H9 (cell line): ENCODE results near the gene TRPV5. TPM values are rescaled to one million over a fixed set of nuclear protein-coding genes. Genes with fewer than 3 reads are reported as not detected.

Source experiments
- DNase-seq: peaks from one replicate; pipeline ENCODE4 v3.0.0-alpha.2; 2017
- H2AFZ ChIP-seq: one replicate; pipeline ENCODE4 v1.6.1; 2013; ENCODE audit warnings: mild to moderate bottlenecking, low read length, control low read depth, moderate library complexity
- H2AK5ac ChIP-seq: 2 replicates; pipeline ENCODE4 v1.6.1; 2013; ENCODE audit warnings: low read length, control low read depth, mixed read lengths; ENCODE audit not compliant: insufficient read length
- H2BK120ac ChIP-seq: one replicate; pipeline ENCODE4 v1.6.1; 2013; ENCODE audit warnings: low read depth, mild to moderate bottlenecking, low read length, control low read depth, inconsistent platforms; ENCODE audit not compliant: poor library complexity, severe bottlenecking
- H2BK12ac ChIP-seq: 2 replicates; pipeline ENCODE4 v1.6.1; 2013; ENCODE audit warnings: low read length, control low read depth, mixed read lengths, low read depth; ENCODE audit not compliant: insufficient read length
- H2BK15ac ChIP-seq: 2 replicates; pipeline ENCODE4 v1.6.1; 2013; ENCODE audit warnings: low read depth, low read length, control low read depth
- H2BK20ac ChIP-seq: one replicate; pipeline ENCODE4 v1.6.1; 2013; ENCODE audit warnings: low read depth, mild to moderate bottlenecking, low read length, control low read depth, inconsistent platforms; ENCODE audit not compliant: poor library complexity, severe bottlenecking
- H2BK5ac ChIP-seq: 2 replicates; pipeline ENCODE4 v1.6.1; 2013; ENCODE audit warnings: low read length, control low read depth, mixed read lengths; ENCODE audit not compliant: insufficient read length
- H3K14ac ChIP-seq: 2 replicates; pipeline ENCODE4 v1.6.1; 2013; ENCODE audit warnings: low read length, control low read depth; ENCODE audit not compliant: insufficient read depth
- H3K18ac ChIP-seq: 2 replicates; pipeline ENCODE4 v1.6.1; 2013; ENCODE audit warnings: low read depth, mild to moderate bottlenecking, mixed read lengths, low read length, control low read depth; ENCODE audit not compliant: insufficient read length
- H3K23ac ChIP-seq: 2 replicates; pipeline ENCODE4 v1.6.1; 2013; ENCODE audit warnings: low read length, control low read depth, mixed read lengths, low read depth; ENCODE audit not compliant: insufficient read length
- H3K23me2 ChIP-seq: 2 replicates; pipeline ENCODE4 v1.6.1; 2013; ENCODE audit warnings: low read depth, mild to moderate bottlenecking, mixed read lengths, low read length, control low read depth; ENCODE audit not compliant: insufficient read length, poor library complexity, severe bottlenecking
- H3K27ac ChIP-seq: 2 replicates; pipeline ENCODE4 v1.5.1; 2013; ENCODE audit warnings: low read length, control low read depth, mixed read lengths, low read depth; ENCODE audit not compliant: insufficient read length
- H3K27me3 ChIP-seq: 2 replicates; pipeline ENCODE4 v1.6.1; 2013; ENCODE audit warnings: low read length, control low read depth, inconsistent platforms; ENCODE audit not compliant: insufficient read depth
- H3K4ac ChIP-seq: 2 replicates; pipeline ENCODE4 v1.6.1; 2013; ENCODE audit warnings: low read depth, mild to moderate bottlenecking, control low read depth, inconsistent platforms, low read length, moderate library complexity
- H3K4me1 ChIP-seq: 2 replicates; pipeline ENCODE4 v1.6.1; 2013; ENCODE audit warnings: low read length, control low read depth, inconsistent platforms; ENCODE audit not compliant: insufficient read depth
- H3K4me2 ChIP-seq: 2 replicates; pipeline ENCODE4 v1.6.1; 2013; ENCODE audit warnings: low read length, control low read depth, mixed read lengths; ENCODE audit not compliant: insufficient read length, insufficient read depth
- H3K56ac ChIP-seq: 2 replicates; pipeline ENCODE4 v1.6.1; 2013; ENCODE audit warnings: low read depth, mild to moderate bottlenecking, mixed read lengths, low read length, control low read depth; ENCODE audit not compliant: insufficient read length
- H3K79me1 ChIP-seq: 2 replicates; pipeline ENCODE4 v1.6.1; 2013; ENCODE audit warnings: low read depth, mild to moderate bottlenecking, moderate library complexity, low read length, control low read depth, inconsistent platforms; ENCODE audit not compliant: insufficient read depth, poor library complexity, severe bottlenecking
- H3K79me2 ChIP-seq: 2 replicates; pipeline ENCODE4 v1.6.1; 2013; ENCODE audit warnings: low read length, control low read depth, inconsistent platforms; ENCODE audit not compliant: insufficient read depth
- H3K9ac ChIP-seq: 2 replicates; pipeline ENCODE4 v1.6.1; 2013; ENCODE audit warnings: low read length, control low read depth, mixed read lengths; ENCODE audit not compliant: insufficient read length; ENCODE audit errors: extremely low read depth
- H3K9me3 ChIP-seq: one replicate; pipeline ENCODE4 v1.6.1; 2013; ENCODE audit warnings: low read depth, low read length, inconsistent platforms; ENCODE audit not compliant: control insufficient read depth
- H3T11ph ChIP-seq: one replicate; pipeline ENCODE4 v1.6.1; 2013; ENCODE audit warnings: mild to moderate bottlenecking, low read length, control low read depth, inconsistent platforms
- H4K20me1 ChIP-seq: one replicate; pipeline ENCODE4 v1.6.1; 2013; ENCODE audit not compliant: control insufficient read depth, insufficient read length, insufficient read depth
- H4K5ac ChIP-seq: 2 replicates; pipeline ENCODE4 v1.6.1; 2013; ENCODE audit warnings: low read depth, mild to moderate bottlenecking, mixed read lengths, low read length, control low read depth; ENCODE audit not compliant: insufficient read length
- H4K8ac ChIP-seq: replicated peaks from 2 replicates; pipeline ENCODE4 v1.6.1; 2013; ENCODE audit warnings: low read length, control low read depth, mixed read lengths, low read depth; ENCODE audit not compliant: insufficient read length
- H4K91ac ChIP-seq: 2 replicates; pipeline ENCODE4 v1.6.1; 2013; ENCODE audit warnings: low read depth, mild to moderate bottlenecking, moderate library complexity, mixed read lengths, low read length, control low read depth; ENCODE audit not compliant: insufficient read length
- H3K27ac Mint-ChIP-seq, 3 experiments: 2 replicates in 2 of 3; 3 replicates in 1 of 3; pipeline ENCODE4 v1.8.0; 2020 to 2021; ENCODE audit warnings: mixed read lengths in 3 of 3, mild to moderate bottlenecking in 1 of 3, moderate library complexity in 1 of 3
- H3K27me3 Mint-ChIP-seq: 2 replicates; pipeline ENCODE4 v1.8.0; 2021; ENCODE audit warnings: low read depth, mild to moderate bottlenecking, moderate library complexity, mixed read lengths
- H3K36me3 Mint-ChIP-seq, 3 experiments: 2 replicates in 2 of 3; 3 replicates in 1 of 3; pipeline ENCODE4 v1.8.0; 2020 to 2021; ENCODE audit warnings: low read depth in 3 of 3, mixed read lengths in 3 of 3; ENCODE audit not compliant: insufficient read depth in 1 of 3
- H3K4me1 Mint-ChIP-seq, 2 experiments: 2 replicates each; pipeline ENCODE4 v1.8.0; 2020; ENCODE audit warnings: mixed read lengths in 2 of 2
- H3K4me3 Mint-ChIP-seq, 2 experiments: 2 replicates in 1 of 2; 3 replicates in 1 of 2; pipeline ENCODE4 v1.8.0; 2020 to 2021; ENCODE audit warnings: mild to moderate bottlenecking in 2 of 2, mixed read lengths in 2 of 2, moderate library complexity in 1 of 2
- H3K9me3 Mint-ChIP-seq, 2 experiments: 2 replicates in 1 of 2; 3 replicates in 1 of 2; pipeline ENCODE4 v1.8.0; 2020; ENCODE audit warnings: mild to moderate bottlenecking in 2 of 2, mixed read lengths in 2 of 2, moderate library complexity in 1 of 2
- WGBS: extraction: QIAGEN DNeasy Blood & Tissue Kit; methylation state at CpG from one replicate; pipeline ENCODE4 v1.1.7; 2013; ENCODE audit warnings: missing lambda C conversion rate, low lambda C conversion rate, mixed read lengths; ENCODE audit not compliant: insufficient read length; ENCODE audit errors: extremely low coverage; 5-methylcytosine and 5-hydroxymethylcytosine counted together
- total RNA-seq: library from RNA; stranded (reverse); gene quantifications from 2 replicates; pipeline ENCODE4 v1.2.1, GENCODE V29; 2021
- TF ChIP-seq, protein P1 (sequence below): fragments of 200-600 bp; sonication (generic); conservative IDR thresholded peaks from 3 replicates; pipeline ENCODE4 v1.8.0; 2021; ENCODE audit warnings: antibody characterized with exemption, mild to moderate bottlenecking

Gene TRPV5
- total RNA-seq, 1 experiment from 2014 or later = not detected

DNA sequence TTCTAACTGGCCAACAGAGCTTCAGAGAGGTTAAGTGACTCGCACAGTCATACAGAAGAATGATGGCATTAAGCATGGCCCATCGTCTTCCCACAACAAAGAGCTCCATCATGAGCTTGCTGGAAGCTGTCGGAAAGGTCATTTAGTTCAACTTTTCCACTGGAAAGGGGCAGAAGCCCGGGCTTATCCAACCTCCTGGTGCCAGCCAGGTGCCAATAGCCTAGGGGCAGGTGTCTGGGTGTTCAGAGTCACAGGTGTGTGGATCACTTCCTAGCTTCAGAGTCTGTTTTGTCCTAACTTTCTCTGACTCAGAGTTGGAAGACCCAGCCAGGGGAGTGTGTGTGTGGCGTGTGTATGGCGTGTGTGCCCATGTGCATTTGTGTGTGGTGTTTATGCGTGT is 46.7 kb downstream of the TRPV5 start:
- H3K27me3 ChIP-seq = no peaks in the 10 kb centered on the region
- H3K4me1 ChIP-seq = no peaks in the 10 kb centered on the region; the same call in 1 of the 2 replicates
- H3K4me1 Mint-ChIP-seq = peaks cover 12 to 17% of the 10 kb centered on the region in 2 experiments
- no peak overlapping the region for H3K27ac ChIP-seq
- no peak overlapping the region for H3K4ac ChIP-seq
- no peak overlapping the region for H2AFZ ChIP-seq
- peaks cover 8% of the 10 kb centered on the region for H3K27me3 Mint-ChIP-seq
- no peak overlapping the region for H3K56ac ChIP-seq
- H3K14ac ChIP-seq = no peak overlapping the region
- no peak overlapping the region for H3K9ac ChIP-seq
- no peaks in the 10 kb centered on the region for H3K79me1 ChIP-seq
- no peak overlapping the region for H2BK20ac ChIP-seq
- WGBS = no CpG with 5 or more reads among the region's 7 CpGs
- DNase-seq = peak; percentile 8
- no peak overlapping the region for H2BK12ac ChIP-seq
- H3K79me2 ChIP-seq = no peaks in the 10 kb centered on the region; the same call in 1 of the 2 replicates
- no peaks in the 10 kb centered on the region for H3K9me3 ChIP-seq
- H4K8ac ChIP-seq = no peak overlapping the region
- H2BK5ac ChIP-seq = no peak overlapping the region
- no peak overlapping the region for H3K18ac ChIP-seq
- peak overlapping the region; percentile 37 for H3K23ac ChIP-seq
- H3K36me3 Mint-ChIP-seq = peaks cover 0 to 2% (median 0%) of the 10 kb centered on the region in 3 experiments; a peak in 2 of 7 replicates
- H2BK15ac ChIP-seq = no peak overlapping the region; the same call in 1 of the 2 replicates
- H3K27ac Mint-ChIP-seq = peak overlapping the region in 1 of 3 experiments; percentile 21; a peak in 2 of 7 replicates
- no peak overlapping the region for H3K4me2 ChIP-seq
- H3K23me2 ChIP-seq = peaks cover 3% of the 10 kb centered on the region
- no peak overlapping the region for H3T11ph ChIP-seq
- no peak overlapping the region for H2AK5ac ChIP-seq
- no peak overlapping the region for H3K4me3 Mint-ChIP-seq
- H3K9me3 Mint-ChIP-seq = peaks cover 3 to 8% of the 10 kb centered on the region in 2 experiments; a peak in 3 of 5 replicates
- no peak overlapping the region for H4K5ac ChIP-seq
- TF ChIP-seq, protein P1, sequence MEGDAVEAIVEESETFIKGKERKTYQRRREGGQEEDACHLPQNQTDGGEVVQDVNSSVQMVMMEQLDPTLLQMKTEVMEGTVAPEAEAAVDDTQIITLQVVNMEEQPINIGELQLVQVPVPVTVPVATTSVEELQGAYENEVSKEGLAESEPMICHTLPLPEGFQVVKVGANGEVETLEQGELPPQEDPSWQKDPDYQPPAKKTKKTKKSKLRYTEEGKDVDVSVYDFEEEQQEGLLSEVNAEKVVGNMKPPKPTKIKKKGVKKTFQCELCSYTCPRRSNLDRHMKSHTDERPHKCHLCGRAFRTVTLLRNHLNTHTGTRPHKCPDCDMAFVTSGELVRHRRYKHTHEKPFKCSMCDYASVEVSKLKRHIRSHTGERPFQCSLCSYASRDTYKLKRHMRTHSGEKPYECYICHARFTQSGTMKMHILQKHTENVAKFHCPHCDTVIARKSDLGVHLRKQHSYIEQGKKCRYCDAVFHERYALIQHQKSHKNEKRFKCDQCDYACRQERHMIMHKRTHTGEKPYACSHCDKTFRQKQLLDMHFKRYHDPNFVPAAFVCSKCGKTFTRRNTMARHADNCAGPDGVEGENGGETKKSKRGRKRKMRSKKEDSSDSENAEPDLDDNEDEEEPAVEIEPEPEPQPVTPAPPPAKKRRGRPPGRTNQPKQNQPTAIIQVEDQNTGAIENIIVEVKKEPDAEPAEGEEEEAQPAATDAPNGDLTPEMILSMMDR = no peak
- no peak overlapping the region for H2BK120ac ChIP-seq
- no peak overlapping the region for H4K91ac ChIP-seq
- peaks cover 2% of the 10 kb centered on the region for H4K20me1 ChIP-seq
